HG02623 (cell line): ENCODE data around the gene TMSB10.
"Not testable (repeated sequence)": the region's sequence is repeated elsewhere in the genome, so short reads cannot be mapped to it uniquely, and the experiment has no call there.

ENCODE experiments used
- ATAC-seq: cut with Tn5 transposase; IDR thresholded peaks from one replicate; pipeline ENCODE4 v1.9.1; 2021; ENCODE audit warnings: moderate library complexity; ENCODE audit not compliant: unreplicated experiment

Gene TMSB10

DNA sequence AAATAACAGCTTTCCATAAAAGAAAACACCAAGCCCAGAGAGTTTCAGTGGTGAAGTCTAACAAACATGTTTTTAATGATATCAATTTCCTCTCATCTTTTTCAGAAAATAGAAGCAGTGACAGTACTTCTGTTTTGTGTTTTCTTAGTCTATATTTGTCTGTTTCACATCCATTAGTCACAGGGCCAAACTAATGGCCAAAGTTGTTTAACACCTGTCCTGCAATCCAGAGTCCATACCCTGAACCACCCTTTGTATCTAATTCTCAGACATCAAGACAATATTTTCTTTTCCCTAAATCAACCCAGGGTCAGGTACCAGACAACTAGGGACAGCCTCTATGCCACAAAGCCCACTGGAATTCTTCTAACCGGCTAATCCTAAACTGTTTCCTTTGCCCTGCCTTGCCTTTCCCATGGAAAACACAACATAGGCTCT, 25.9 kb downstream of the TMSB10 start:
- peak; percentile 49 for ATAC-seq

DNA sequence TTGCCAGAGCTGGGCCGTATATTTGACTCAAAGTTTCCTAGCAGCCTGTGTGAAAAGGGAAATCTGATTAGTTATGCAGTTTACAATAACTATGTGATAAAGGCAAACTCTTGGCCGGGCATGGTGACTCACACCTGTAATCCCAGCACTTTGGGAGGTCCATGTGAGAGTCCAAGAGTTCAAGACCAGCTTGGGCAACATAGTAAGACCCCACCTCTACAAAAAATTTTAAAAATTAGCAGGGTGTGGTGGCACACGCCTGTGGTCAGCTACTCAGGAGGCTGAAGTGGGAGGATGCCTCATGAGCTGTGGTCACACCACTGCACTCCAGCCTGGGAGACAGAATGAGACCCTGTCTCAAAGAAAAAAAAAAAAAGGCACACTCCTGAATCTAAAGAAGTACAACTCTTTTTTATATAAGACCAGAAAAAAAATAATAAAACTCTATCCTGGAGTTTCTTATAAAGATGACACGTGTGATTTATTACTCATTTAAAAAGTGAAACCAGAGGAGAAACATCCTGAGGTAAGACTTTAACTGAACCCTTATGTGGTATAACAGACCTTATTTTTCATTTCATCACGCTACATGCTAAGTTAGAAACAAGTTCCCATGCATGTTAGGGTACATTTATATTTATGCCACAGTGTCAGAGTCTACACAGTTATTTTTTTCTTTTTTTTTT, 32.9 kb downstream of the TMSB10 start:
- ATAC-seq, result peak; percentile 26

DNA sequence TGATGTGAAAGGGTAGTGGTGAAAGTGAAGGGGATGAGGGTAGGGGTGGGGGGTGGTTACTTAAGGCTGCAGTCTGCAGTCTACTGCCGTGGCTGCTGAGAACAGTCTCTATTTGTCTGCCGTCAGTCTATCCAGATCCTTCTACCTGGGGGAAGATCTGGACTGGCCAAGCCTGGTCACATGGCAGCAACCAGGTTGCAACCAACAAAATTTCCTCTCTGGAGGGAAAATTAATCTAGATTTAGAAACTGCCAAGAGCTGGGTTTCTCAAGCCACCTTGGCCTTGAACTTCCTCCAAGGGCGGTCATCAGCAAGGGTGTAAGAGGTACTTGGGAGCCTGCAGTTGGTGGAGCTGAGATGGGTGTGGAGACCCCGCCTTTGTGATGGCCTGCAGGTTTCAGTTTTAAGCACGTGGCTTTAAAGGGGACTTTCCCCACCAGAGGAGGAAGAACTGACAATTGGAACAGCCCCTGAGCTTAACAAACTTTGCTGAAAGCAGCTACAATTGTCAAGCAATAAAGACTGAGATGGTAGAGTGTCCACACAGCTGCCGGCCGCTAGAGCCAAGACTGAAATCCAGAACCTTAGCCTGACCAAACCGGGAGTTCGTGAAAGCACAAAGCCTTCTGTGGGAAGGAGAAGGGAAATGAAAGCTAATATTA, 34.1 kb downstream of the TMSB10 start:
- ATAC-seq, result peak; percentile 78

DNA sequence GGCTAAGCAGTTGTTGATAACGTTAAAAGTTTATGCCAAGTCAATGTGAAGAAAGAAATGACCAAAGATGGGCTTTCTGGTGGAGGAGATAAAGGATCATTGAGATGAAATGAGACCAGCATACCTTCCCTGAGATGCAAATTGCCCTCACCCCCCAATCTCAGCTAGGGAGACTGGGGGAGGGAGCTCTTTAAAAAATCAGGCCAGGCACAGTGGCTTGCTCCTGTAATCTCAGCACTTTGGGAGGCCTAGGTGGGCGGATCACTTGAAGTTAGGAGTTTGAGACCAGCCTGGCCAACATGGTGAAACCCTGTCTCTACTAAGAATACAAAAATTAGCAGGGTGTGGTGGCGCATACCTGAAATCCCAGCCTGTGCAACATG, 34.6 kb downstream of the TMSB10 start:
- peak; percentile 1 for ATAC-seq

DNA sequence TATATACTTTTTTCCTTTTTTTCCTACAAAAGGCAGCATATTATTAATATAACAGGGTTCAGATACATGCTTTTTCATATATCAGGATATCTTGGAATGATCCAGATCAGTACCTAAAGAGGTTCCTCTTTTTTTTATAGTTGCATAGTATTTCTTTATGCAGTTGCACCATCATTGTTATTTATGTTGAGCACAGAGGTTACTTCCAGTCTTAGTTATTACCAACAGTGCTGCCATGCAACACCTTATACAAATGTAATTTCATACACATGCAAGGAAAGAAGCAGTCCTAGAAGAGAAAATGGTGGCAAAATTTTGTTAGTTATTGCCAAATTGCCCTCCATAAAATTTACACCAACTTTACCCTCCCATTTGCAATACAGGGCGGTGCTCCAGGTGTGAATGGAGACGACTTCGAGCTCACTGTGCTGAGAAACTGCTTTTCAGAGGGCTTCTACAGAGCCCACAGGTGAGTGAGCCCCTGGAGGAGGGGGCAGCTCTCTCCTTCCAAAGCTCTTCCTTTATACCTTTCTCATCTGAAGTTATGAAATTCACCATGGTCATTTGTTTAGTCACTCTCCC, 35.5 kb downstream of the TMSB10 start:
- ATAC-seq, result no peak

DNA sequence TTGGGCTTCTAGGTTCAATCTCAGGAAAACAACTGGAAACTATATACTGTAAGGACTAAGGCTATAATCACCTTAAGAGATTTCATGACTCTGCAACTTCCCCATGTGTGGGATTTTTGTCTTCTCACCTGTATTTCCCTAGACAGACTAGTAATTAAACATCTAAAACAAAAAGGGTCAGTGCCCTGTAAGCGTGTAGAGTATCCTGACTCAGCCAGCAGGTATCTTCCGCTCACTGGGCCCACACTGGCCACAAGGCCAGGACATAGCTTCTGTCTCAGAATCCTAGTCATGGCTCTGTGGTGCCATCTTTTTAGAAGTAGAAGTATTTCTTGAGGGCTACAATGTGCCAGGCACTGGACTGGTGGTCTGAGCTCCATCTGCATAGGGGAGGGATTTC, 36.7 kb downstream of the TMSB10 start:
- ATAC-seq, result no peak

DNA sequence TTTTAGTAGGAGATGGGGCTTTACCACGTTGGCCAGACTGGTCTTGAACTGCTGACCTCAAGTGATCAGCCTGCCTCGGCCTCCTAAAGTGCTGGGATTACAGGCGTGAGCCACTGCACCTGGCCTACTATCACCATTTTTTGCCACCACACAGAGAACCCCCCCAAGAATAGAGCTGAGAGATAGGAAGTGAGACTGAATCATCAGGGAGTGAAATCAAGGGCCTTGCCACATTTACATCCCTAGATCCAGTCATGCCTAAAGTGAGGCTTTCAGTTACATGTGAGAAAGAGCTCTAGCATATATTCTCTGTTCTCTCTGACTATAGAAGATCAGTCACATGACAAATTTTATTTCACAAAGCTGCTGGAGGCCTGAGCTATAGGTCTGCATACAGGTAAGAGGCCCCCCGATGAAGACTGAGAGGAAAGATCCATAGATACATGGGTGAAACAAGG, 37.5 kb downstream of the TMSB10 start:
- peak; percentile 30 for ATAC-seq

DNA sequence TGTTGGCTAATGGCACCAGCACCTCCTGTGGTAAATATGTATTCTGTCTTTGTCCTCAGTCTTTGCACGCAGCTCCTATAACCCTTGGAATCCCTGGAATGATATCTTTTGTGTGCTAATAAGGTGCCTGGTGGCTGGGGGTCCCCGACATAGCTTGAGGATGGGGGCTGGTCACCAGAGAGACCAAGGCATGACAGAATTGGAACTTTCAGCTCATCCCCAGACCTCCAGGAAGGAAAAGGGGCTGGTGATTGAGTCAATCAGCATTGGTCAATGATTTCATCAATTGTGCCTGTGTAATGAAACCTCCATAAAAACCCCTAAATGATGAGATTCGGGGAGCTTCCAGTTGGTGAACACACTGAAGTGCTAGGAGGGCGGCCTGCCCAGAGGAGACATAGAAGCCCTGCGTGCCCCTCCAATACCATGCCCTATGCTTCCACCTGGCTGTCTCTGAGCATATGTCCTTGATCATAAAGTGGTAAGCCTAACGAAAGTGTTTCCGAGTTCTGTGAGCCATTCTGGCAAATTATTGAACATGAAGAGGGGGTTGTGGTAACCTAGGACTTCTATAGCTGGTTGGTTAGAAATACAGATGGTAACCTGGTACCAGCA, 38.9 kb downstream of the TMSB10 start:
- ATAC-seq, result no peak

DNA sequence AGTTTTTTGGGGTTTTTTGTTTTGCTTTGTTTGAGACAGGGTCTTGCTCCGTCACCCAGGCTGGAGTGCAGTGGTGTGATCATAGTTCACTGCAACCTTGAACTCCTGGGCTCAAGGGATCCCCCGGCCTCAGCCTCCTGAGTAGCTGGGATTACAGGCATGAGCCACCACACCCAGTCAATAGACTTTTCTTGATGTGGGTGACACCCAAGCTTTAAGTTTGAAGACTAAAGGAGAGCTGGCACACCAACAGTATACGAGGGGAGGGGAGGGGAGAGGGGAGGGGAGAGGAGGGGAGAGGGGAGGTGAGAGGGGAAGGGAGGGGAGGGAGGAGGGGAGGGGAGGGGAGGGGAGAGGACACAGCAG, 40.4 kb downstream of the TMSB10 start:
- ATAC-seq, result not testable (repeated sequence)

DNA sequence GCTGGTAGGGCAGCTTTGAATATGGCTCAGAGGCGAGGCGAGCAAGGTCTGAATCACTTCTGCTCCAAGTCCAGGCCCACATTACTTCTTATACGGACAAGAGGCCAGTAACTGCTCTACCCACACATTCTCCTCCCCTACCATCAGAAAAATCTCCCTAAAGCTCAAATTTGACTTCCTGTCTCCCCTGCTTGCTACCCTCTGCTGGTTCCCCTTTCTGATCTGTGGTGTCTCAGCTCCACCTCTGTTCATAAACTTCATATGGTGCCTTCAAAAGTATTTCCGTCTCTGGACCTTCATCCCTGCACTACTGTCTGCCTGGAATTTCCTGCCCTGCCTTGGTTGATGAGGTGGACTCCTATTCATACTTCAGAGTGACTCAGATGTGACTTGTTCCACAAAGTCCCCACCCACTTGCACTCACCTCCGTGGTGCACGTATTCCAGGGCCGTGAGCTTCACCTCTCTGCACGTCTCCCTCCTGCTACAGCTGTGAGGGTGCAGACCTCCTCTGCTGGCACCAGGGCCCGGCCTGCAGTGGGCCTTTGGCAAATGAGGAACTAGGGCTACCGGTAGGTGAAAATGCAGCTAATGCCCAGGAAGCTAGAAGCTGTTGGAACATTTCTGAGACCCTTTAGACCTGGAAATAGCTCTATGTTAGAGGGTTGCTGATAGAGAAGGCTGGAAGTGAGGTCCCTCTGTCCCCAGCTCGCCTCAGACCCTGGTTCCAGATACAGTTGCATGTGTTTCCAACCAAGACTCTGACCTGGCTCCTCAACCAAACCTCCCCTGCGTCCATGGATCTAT, 41.0 kb downstream of the TMSB10 start:
- ATAC-seq, result peak; percentile 64

DNA sequence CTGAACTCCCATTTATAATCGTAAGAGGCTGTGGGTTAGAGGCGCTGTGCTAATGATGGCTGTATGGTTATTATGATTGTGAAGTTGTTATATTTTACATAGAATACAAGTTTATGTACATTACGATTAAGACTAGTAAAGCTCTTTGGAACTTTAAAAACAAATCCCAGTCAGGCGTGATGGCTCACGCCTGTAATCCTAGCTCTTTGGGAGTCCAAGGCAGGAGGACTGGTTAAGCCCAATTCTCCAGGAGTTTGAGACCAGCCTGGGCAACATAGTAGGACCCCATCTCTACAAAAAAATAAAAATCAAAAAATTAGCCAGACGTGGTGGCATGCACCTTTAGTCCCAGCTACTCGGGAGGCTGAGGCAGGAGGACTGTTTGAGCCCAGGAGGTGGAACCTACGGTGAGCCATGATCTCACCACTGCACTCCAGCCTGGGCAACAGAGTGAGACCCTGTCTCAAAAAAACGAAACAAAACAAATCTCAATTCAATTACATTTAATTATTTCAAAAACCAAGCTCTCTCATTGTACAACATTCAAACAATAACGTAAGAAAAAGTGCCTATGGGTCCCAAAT, 41.6 kb downstream of the TMSB10 start:
- ATAC-seq, result no peak

DNA sequence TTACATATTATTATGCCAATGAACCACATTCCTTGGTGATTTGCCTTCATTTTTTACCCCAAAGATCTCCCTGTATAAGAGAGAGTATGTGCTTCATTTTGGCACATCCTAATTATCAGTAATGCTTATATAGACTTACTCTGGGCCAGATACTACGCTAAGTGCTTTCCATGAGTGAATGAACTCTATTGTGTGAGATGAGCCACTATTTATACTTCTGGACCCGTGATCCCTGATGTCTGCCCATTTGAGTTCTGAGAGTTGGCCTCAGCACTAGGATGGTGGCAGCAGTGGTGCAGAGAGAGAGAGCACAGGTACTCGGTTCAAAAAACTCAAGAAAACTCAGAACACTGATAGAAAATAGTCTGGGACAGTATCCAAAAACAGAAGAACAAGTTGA, 48.1 kb downstream of the TMSB10 start:
- no peak for ATAC-seq

DNA sequence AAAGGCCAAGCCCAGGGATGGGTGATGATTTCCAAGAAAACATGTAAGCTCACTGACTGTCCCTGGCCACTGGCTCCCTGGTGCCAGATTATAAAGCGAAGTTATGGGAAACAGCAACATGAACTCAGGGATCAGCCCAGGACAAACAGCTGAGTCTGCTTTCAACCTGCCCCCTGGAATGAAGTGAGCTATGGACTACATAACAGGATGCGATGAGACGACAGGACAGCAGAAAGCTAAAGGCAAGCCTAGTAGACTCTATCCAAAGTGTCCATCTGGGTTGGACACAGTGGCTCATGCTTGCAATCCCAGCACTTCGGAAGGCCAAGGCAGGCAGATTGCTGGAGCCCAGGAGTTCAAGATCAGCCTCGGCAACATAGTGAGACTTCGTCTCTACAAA, 48.9 kb downstream of the TMSB10 start:
- no peak for ATAC-seq
